Measurements from ENCODE around the gene DCP1A.

DNA sequence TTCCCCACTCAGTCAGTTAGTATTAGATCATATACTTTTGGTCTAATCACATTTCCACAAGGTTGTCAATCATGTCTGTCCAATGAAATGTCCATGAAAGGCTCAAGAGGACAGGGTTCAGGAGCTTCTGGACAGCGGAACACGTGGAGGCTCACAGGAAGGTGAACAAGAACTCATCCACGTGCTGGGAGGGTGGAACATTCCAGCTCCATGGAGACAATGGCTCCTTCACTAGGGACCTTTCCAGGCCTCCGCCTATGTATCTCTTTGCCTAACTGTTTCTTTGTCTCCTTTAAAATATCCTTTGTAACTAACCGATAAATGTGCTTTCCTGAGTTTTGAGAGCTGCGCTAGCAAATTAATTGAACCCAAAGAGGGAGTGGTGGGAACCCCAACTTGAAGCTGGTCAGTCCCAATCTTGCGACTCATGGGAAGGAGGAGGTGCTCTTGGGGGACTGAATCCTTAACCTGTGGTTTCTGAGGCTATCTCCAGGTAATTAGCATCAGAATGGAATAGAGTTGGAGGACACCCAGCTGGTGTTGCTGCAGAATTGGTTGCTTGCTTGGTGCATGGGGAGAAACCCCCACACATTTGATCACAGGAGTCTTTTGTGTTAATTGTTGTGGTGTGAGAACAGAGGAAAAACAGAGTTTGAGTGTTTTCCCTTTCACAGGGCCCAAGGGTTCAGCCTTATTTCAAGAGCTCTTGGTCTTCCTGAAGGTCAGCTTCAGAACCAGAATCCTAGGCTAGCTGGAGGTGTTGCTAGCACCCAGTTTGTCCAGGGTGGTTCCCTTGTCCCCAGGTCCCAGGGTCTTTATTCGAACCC, 88.5 kb downstream of the DCP1A start:
- no peak for TF ChIP-seq EZH2 (IDR thresholded peaks at IDR 0.05; ENCODE audit: borderline replicate concordance)
- TF ChIP-seq, protein P1, sequence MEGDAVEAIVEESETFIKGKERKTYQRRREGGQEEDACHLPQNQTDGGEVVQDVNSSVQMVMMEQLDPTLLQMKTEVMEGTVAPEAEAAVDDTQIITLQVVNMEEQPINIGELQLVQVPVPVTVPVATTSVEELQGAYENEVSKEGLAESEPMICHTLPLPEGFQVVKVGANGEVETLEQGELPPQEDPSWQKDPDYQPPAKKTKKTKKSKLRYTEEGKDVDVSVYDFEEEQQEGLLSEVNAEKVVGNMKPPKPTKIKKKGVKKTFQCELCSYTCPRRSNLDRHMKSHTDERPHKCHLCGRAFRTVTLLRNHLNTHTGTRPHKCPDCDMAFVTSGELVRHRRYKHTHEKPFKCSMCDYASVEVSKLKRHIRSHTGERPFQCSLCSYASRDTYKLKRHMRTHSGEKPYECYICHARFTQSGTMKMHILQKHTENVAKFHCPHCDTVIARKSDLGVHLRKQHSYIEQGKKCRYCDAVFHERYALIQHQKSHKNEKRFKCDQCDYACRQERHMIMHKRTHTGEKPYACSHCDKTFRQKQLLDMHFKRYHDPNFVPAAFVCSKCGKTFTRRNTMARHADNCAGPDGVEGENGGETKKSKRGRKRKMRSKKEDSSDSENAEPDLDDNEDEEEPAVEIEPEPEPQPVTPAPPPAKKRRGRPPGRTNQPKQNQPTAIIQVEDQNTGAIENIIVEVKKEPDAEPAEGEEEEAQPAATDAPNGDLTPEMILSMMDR (IDR thresholded peaks at IDR 0.05; ENCODE audit: poor library complexity) = no peak
- TF ChIP-seq EZH2phosphoT487 (IDR thresholded peaks at IDR 0.05; ENCODE audit: low read depth, severe bottlenecking, unreplicated experiment) = no peak
